ENCODE data around the gene FAM78A. TPM values are rescaled to one million over a fixed set of nuclear protein-coding genes. Genes with fewer than 3 reads are reported as not detected.
"Not testable (repeated sequence)": the region's sequence is repeated elsewhere in the genome, so short reads cannot be mapped to it uniquely, and the experiment has no call there.

FAM78A gene
- total RNA-seq, 3 donors from 2014 or later (not counting 1 experiment from before 2014, with no cell fraction given): 57.6 to 91.7 (median 88.3) TPM

- Mint-ChIP-seq H3K36me3 (no peaks in the 10 kb centered on the region), H3K27me3 (ENCODE audit: low read depth in 2 of 2) (no peaks in the 10 kb centered on the region), H3K9me3 (no peaks in the 10 kb centered on the region), H3K4me1 (peaks cover 38 to 56% of the 10 kb centered on the region in 2 donors), H3K27ac (peak overlapping the region; percentile 95 to 99), H3K4me3 (peak overlapping the region; percentile 91)
- Histone ChIP-seq H3K27ac (ENCODE audit: low read length) (peak overlapping the region; percentile 59), H3K4me3 (ENCODE audit: low read length) (no peak overlapping the region), H3K27me3 (ENCODE audit: control insufficient read depth, insufficient read depth, low read length) (no peaks in the 10 kb centered on the region), H3K9me3 (ENCODE audit: control insufficient read depth, insufficient read depth, low read length) (no peaks in the 10 kb centered on the region), H3K36me3 (ENCODE audit: control insufficient read depth, insufficient read depth, low read length) (peaks cover 14% of the 10 kb centered on the region), H3K4me1 (ENCODE audit: control insufficient read depth, insufficient read depth, low read length) (peaks cover 84% of the 10 kb centered on the region)
- WGBS (ENCODE audit: insufficient coverage): 56% methylated on average over 14 of the region's 14 CpGs
- no peak for DNase-seq
- ATAC-seq: no peak
- TF ChIP-seq CTCF (IDR thresholded peaks at IDR 0.05): no peak
- intact Hi-C loops (cut with micrococcal nuclease): loop anchor here (2.0 to 10.0 kb wide), 4 partner anchors 21 to 1891 kb away; no protein-coding TSS in a partner anchor
Measured at GRCh38 chr9:131253891-131254491, 22.3 kb downstream of the FAM78A start.

GRCh38 chr9:131252120-131252519, 24.2 kb downstream of the FAM78A start:
- H3K4me1 ChIP-seq (ENCODE audit: control insufficient read depth, insufficient read depth, low read length): peaks cover 66% of the 10 kb centered on the region
- Mint-ChIP-seq H3K9me3 (no peaks in the 10 kb centered on the region), H3K36me3 (no peaks in the 10 kb centered on the region), H3K27me3 (ENCODE audit: low read depth in 2 of 2) (no peaks in the 10 kb centered on the region), H3K27ac (peak overlapping the region; percentile 95 to 99), H3K4me3 (peak overlapping the region; percentile 91), H3K4me1 (peaks cover 30 to 42% of the 10 kb centered on the region in 2 donors)
- intact Hi-C loops (cut with micrococcal nuclease): loop anchor here (1.0 to 10.0 kb wide), 5 partner anchors 14 to 1893 kb away; no protein-coding TSS in a partner anchor
- WGBS (ENCODE audit: insufficient coverage): 57% methylated on average over 23 of the region's 23 CpGs
- H3K27me3 ChIP-seq (ENCODE audit: control insufficient read depth, insufficient read depth, low read length): no peaks in the 10 kb centered on the region
- H3K4me3 ChIP-seq (ENCODE audit: low read length): peak overlapping the region; percentile 54
- H3K36me3 ChIP-seq (ENCODE audit: control insufficient read depth, insufficient read depth, low read length): no peaks in the 10 kb centered on the region
- H3K9me3 ChIP-seq (ENCODE audit: control insufficient read depth, insufficient read depth, low read length): no peaks in the 10 kb centered on the region
- ATAC-seq (no peak), DNase-seq (no peak)
- TF ChIP-seq CTCF (IDR thresholded peaks at IDR 0.05): no peak
- H3K27ac ChIP-seq (ENCODE audit: low read length): peak overlapping the region; percentile 67

- H3K27ac ChIP-seq (ENCODE audit: low read length): no peak overlapping the region
- peaks cover 11% of the 10 kb centered on the region for H3K4me1 ChIP-seq (ENCODE audit: control insufficient read depth, insufficient read depth, low read length)
- Mint-ChIP-seq H3K36me3 (peaks cover 7% of the 10 kb centered on the region), H3K4me1 (peaks cover 4 to 7% of the 10 kb centered on the region in 2 donors), H3K27ac (no peak overlapping the region), H3K27me3 (ENCODE audit: low read depth in 2 of 2) (no peaks in the 10 kb centered on the region), H3K9me3 (no peaks in the 10 kb centered on the region), H3K4me3 (no peak overlapping the region)
- intact Hi-C loops (cut with micrococcal nuclease): no loop called here
- DNase-seq (no peak), ATAC-seq (no peak)
- TF ChIP-seq CTCF (IDR thresholded peaks at IDR 0.05): no peak
- no peaks in the 10 kb centered on the region for H3K36me3 ChIP-seq (ENCODE audit: control insufficient read depth, insufficient read depth, low read length)
- no peaks in the 10 kb centered on the region for H3K27me3 ChIP-seq (ENCODE audit: control insufficient read depth, insufficient read depth, low read length)
- 100% methylated on average over 4 of the region's 4 CpGs for WGBS (ENCODE audit: insufficient coverage)
- H3K4me3 ChIP-seq (ENCODE audit: low read length): no peak overlapping the region
- no peaks in the 10 kb centered on the region for H3K9me3 ChIP-seq (ENCODE audit: control insufficient read depth, insufficient read depth, low read length)
Measured at GRCh38 chr9:131246618-131247017, 29.7 kb downstream of the FAM78A start.

DNA sequence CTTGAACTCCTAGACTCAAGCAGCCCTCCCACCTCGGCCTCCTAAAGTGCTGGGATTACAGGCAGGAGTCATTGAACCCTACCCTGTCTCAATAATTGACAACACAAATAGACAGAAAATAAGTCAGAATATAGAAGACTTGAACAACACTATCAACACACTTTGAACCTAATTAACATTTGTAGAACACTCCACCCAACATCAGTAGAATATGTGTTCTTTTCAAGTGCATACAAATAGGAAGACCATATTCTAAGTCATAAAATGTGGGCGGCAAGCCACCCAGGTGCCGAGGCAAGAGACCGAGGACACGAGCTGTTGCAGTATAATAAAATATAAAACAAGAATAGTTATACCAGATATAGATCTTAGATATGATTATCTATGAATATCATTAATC, 32.0 kb downstream of the FAM78A start:
- H3K27ac ChIP-seq (ENCODE audit: low read length); H3K4me3 Mint-ChIP-seq; H3K9me3 Mint-ChIP-seq; H3K4me1 Mint-ChIP-seq; H3K4me1 ChIP-seq (ENCODE audit: control insufficient read depth, insufficient read depth, low read length); H3K27me3 Mint-ChIP-seq (ENCODE audit: low read depth in 2 of 2); intact Hi-C loops (cut with micrococcal nuclease); H3K27me3 ChIP-seq (ENCODE audit: control insufficient read depth, insufficient read depth, low read length); H3K4me3 ChIP-seq (ENCODE audit: low read length); H3K36me3 ChIP-seq (ENCODE audit: control insufficient read depth, insufficient read depth, low read length); H3K36me3 Mint-ChIP-seq; DNase-seq; H3K27ac Mint-ChIP-seq; ATAC-seq; H3K9me3 ChIP-seq (ENCODE audit: control insufficient read depth, insufficient read depth, low read length): not testable (repeated sequence)
- 90% methylated on average over 1 of the region's 5 CpGs for WGBS (ENCODE audit: insufficient coverage)
